CD4-positive, alpha-beta T cell treated with Interleukin-6 for 4 hours (primary cell): ENCODE data around the gene HHIPL1.

Source experiments
- DNase-seq: peaks from one replicate; pipeline ENCODE4 v3.0.0-alpha.2; 2020; ENCODE audit warnings: mixed read lengths

Gene HHIPL1

GRCh38 chr14:99677231-99678140 is 32.6 kb downstream of the HHIPL1 start:
- DNase-seq = no peak

- DNase-seq = no peak
Measured at GRCh38 chr14:99678198-99678597, 33.3 kb downstream of the HHIPL1 start.

DNA sequence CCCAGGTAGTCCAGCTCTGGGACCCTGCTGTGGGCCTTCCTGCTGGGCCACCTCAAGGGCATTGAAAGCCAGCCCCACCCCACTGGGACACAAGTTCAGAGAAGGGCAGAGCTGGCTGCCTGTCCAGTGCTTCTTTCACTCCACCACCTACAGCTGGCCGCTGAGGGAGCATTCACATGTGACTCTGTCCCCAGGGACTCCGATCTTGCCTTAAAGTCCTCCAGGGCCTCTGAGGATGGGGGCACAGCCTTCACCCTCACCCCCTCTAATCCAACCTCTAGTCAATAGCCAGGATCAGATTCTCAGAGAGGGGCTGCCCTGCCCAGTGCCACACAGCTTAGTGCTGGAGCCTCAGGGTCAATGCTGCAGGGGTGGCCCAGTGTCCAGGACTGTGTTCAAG is 34.2 kb downstream of the HHIPL1 start:
- DNase-seq = no peak

DNA sequence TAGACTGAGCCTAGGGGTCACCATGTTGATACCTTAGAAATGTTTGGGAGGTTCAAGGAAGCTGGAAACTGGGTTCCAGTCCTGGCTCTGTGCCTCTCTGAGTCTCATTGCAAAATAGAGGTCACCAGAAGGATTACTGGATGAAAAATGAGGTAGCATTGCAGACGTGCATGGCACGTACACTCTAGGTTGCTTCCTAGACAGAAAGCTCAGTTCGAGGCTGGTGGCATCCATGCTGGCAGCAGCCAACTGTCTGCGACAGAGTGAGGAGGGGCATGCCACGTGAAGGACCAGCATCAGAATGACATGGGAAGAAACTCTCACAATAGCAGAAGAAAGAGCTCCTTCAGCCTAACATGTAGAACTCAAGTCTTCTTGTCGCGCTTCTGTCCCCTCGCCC is 34.6 kb downstream of the HHIPL1 start:
- DNase-seq = no peak

- DNase-seq = no peak
Measured at GRCh38 chr14:99679996-99680395, 35.1 kb downstream of the HHIPL1 start.

DNA sequence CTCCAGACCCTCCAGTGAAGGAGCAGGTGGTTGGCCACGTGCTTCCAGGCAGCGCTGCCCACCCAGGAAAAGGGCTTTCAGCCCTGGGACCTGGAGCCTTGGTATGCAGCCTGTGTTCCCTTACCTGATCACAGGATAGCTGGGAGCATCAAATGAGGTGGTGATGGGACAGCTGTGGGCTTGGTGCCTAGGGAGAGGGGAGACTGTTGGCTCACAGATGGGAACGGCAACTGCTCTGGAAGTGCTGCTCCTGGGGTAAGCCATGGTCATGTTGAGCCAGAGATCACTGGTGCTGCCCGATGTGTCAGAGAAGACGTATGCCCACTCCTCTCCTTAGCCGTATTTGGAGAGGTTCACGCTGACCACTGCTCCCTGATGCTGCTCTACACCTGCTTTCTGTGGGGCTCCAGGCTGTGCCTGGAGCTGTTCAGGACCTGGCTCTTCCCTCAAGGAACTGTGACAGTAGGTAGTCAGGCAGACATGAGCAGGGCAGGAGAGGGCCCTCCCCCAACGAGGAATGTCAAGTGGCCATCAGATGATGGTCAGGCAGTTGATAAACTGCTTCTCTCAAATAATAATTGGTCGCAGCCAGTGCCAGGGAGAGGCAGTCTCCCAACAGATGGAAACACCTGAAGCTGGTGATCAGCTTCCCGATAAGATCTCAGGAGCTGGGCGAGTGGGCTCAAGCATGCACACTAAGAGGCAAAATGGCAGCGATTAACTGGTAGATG is 36.3 kb downstream of the HHIPL1 start:
- no peak for DNase-seq

DNA sequence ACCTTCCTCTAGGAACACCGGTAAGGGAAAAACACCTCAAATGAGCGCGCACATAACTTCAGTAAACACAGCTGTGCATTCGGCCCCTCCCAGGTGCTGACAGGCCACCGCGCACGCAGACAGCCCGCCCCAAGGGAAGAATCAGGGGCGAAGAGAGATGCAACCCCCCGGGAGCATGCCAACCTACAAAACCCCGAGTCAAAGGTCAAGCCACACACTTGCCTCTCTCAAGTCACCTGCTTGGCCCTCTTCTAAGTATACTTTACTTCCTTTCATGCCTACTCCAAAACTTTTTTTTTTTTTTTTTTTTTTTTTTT is 36.9 kb downstream of the HHIPL1 start:
- DNase-seq = no peak

- peak; percentile 88 for DNase-seq
Measured at GRCh38 chr14:99682809-99683618, 38.1 kb downstream of the HHIPL1 start.

GRCh38 chr14:99683619-99684409 is 38.9 kb downstream of the HHIPL1 start, which contains the start of gene CYP46A1:
Gene CYP46A1, plus strand, starts transcription at chr14:99684298. Its CDS starts 120 bp downstream, at chr14:99684418.
- DNase-seq = peak; percentile 100

- DNase-seq = no peak
Measured at GRCh38 chr14:99684410-99684934, 39.5 kb downstream of the HHIPL1 start.

DNA sequence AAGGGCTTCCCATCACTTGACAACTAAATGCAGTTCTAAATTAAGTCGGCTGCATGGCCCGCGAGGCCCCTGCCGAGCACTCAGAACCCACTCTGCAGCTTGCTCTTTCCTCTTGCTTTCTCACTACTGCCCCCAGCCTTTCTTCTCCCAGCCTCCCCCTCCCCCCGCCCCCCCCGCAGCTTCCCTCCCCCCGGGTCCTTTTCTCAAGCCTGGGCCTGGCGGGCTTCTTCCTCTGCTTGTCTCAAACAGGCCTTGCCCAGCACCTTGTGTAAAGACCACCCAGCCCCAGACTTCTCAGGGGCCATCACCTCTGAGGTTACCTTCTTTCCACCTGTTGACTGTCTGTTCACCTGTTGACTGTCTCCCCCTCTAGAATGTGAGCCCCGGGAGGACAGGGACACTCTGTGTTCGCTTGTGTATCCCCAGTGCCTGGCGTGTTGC is 40.2 kb downstream of the HHIPL1 start:
- no peak for DNase-seq

GRCh38 chr14:99685596-99685995 is 40.7 kb downstream of the HHIPL1 start:
- DNase-seq = no peak

- DNase-seq = no peak
Measured at GRCh38 chr14:99686557-99687283, 41.8 kb downstream of the HHIPL1 start.

DNA sequence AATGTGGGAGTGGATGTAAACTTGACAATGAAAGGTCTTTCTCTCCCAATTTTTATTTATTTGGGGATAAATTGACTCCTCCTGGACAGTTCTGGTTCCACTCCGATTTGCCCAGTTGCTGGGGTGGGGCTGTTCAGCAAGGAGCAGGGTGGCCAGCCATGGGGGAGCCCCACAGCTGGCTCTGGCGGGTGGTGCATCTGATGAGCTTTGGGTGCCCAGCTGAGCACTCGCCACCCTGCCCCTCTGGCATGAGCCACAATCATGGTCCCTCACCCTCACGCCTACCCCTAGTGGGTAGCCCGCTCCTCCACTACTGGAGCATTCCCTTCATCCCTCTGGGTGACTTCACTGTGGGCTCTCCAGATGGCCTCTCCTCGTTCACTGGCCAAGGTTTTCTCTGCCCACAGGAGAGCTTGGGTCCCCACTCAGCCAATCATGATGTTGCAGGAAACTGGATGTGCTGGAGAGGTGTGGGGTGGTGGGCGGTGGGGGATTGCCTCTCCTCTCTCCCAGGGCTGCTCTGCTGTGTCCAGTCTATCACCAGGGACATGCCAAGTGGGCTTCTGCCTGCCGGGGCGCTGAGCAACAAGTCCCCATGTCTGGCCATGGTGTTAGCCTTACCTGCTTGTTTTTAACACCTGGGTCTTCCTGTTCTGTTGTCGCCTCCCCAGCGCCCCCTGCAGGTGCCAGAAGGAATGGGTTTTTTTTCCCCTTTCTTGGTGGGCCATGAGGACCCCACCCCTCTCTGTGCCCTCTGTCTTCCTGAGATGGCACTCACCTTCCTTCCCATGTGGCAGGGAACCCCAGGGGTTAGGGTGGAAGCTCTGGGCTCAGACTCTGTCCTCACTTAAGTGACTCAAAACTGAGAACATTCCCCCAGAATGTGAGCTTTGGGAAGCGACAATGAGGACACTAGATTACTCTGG is 42.6 kb downstream of the HHIPL1 start:
- peak; percentile 62 for DNase-seq

DNA sequence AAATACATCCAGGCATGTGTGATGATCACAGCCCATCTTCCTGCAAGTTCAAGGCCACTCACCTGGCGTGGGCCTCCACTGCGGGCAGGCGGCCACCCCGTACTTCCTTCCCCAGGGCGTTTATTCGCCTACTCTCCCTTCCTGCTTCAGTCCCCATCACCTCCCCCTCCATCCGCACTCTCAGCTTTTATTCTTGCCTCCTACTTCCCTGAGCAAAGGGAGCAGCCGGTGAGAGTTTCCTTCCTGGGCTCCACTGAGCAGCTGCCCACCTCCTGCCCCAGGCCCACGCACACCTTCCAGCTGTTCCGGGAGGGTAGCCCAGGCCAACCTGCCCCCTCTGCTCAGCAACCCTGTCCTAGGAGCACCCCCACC is 43.3 kb downstream of the HHIPL1 start:
- no peak for DNase-seq

- no peak for DNase-seq
Measured at GRCh38 chr14:99688629-99689028, 43.7 kb downstream of the HHIPL1 start.

- no peak for DNase-seq
Measured at GRCh38 chr14:99689266-99690236, 44.6 kb downstream of the HHIPL1 start.

DNA sequence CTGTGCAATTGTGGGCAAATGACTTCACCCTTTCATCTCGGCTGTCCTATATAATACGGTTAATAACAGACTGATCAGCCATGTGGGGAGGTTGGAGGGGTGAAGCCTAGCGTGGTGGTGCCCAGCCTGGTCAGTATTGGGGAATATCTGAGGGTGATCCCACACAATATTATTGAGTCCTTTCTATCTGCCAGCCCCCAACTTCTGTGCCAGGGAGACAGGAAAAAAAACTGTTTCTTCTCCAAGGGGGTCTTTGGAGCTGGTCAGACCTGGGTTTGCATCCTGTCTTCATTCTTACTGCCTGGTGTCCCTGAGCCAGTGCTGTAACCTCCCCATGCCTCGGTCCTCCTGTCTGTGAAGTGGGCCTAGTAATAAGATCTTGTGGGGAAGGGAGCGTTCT is 45.7 kb downstream of the HHIPL1 start:
- no peak for DNase-seq
